Neural progenitor cell (in vitro differentiated cells): ENCODE data around the gene MAP7D1.

Experiments
- CTCF ChIP-seq: fragments of 200-600 bp; sonication (generic); IDR thresholded peaks from 2 replicates; pipeline ENCODE4 v1.5.1; 2017; ENCODE audit warnings: antibody characterized with exemption, mild to moderate bottlenecking
- EZH2 ChIP-seq: fragments of 200-600 bp; sonication (generic); IDR thresholded peaks from 2 replicates; pipeline ENCODE4 v1.6.1; 2017; ENCODE audit warnings: antibody characterized with exemption, mild to moderate bottlenecking, moderate library complexity
- EZH2phosphoT487 ChIP-seq: fragments of 200-600 bp; sonication (generic); IDR thresholded peaks from 2 replicates; pipeline ENCODE4 v1.6.1; 2017; ENCODE audit warnings: antibody characterized with exemption

GRCh38 chr1:36212782-36213181 lies 56.8 kb downstream of the MAP7D1 start:
- no peak for TF ChIP-seq CTCF
- no peak for TF ChIP-seq EZH2phosphoT487
- no peak for TF ChIP-seq EZH2
